Fibroblast of skin of right quadriceps (primary cell): ENCODE results near the gene LRRC71.
"Not testable (repeated sequence)": the region's sequence is repeated elsewhere in the genome, so short reads cannot be mapped to it uniquely, and the experiment has no call there.

Experiments used
- DNase-seq: peaks from one replicate; pipeline ENCODE4 v3.0.0-alpha.2; 2013

The LRRC71 gene

DNA sequence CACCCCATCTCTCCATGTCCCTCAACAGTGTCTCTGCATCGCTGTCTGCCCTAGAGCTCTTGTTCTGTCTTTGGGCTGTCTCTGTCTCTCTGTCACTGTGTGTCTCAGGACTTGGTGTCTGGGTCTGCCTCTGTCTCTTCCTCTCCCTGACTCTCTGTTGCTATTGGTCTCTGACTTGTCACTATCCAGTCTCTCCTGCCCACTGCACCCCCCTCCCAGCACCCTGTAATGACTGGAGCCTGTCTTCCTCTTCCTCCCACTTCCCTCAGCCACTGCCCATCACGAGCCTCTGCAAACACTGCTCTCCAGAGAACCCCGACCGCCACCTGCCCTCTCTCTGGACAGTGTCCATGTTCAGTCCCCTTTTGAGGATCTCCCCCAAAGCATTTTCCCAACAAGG, 14.8 kb upstream of the LRRC71 start:
- no peak for DNase-seq

DNA sequence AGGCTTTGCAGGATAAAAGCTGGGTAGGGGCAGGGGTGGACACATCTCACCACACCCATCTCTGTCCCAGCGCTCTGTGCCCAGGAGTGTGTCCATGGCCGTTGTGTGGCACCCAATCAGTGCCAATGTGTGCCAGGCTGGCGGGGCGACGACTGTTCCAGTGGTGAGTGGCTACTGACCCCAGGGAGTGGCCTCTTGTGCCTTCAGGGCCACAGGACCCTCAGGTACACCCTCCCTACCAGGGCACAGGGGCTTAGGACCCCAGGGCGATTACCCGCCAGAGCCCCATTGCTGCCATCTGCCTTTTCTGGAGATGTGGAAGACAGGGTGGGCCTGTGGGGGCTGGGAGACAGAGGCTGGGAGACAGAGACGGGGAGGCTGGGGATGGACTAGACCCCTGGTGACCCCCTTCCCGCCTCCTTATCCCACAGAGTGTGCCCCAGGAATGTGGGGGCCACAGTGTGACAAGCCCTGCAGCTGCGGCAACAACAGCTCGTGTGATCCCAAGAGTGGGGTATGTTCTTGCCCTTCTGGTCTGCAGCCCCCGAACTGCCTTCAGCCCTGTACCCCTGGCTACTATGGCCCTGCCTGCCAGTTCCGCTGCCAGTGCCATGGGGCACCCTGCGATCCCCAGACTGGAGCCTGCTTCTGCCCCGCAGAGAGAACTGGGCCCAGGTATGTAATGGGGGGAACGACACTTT, 14.1 kb upstream of the LRRC71 start:
- DNase-seq = no peak

DNA sequence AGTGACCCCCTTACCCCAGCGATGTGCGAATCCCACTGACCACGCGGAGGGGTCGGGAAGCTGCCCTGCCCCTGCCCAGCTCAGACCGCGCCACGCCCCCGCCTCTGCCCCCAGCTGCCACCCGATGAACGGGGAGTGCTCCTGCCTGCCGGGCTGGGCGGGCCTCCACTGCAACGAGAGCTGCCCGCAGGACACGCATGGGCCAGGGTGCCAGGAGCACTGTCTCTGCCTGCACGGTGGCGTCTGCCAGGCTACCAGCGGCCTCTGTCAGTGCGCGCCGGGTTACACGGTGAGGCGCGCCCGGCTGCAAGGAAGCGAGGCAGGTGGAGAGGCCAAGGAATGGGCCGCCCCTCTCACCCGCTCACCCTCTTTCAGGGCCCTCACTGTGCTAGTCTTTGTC, 11.9 kb upstream of the LRRC71 start:
- no peak for DNase-seq

DNA sequence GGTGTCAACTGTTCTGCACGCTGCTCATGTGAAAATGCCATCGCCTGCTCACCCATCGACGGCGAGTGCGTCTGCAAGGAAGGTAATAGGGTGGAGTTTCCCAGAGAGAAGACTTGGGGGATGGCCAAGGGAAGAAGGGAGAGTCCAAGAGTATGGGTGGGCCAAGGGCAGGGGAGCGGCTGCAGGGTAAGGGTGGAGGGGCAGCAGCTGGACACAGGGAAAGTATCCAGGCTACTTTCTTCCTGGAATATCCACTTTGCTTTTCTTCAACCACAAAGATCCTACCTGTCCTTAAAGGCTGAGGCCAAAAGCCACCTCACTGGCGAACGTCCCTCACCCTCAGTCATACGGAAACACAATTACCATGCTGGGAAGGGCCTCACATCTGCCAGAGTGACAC, 11.5 kb upstream of the LRRC71 start:
- DNase-seq = no peak

DNA sequence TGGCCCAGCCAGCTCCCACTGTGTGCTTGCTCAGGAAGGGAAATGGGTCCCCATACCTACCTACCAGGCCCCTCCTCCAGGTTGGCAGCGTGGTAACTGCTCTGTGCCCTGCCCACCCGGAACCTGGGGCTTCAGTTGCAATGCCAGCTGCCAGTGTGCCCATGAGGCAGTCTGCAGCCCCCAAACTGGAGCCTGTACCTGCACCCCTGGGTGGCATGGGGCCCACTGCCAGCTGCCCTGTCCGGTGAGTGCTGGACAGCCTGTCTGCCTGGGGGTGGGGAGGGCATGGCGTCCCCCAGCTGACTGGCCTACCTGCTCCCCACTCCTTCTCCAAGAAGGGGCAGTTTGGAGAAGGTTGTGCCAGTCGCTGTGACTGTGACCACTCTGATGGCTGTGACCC, 10.8 kb upstream of the LRRC71 start:
- no peak for DNase-seq

DNA sequence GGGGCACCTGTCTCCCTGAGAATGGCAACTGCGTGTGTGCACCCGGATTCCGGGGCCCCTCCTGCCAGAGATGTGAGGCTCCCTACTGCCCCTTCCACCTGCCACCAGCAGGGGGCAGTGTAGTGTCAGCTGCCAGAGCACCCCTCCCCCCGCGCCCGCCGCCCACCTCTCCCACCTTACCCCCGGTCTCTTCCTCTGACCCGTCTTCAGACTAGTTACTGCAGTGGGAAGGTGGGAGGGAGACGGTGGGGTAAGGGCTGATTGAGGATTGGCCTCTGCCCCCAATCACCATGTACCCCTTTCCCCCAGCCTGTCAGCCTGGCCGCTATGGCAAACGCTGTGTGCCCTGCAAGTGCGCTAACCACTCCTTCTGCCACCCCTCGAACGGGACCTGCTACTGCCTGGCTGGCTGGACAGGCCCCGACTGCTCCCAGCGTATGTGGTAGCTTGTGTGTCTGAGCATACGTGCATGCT, 10.1 kb upstream of the LRRC71 start:
- DNase-seq = no peak

DNA sequence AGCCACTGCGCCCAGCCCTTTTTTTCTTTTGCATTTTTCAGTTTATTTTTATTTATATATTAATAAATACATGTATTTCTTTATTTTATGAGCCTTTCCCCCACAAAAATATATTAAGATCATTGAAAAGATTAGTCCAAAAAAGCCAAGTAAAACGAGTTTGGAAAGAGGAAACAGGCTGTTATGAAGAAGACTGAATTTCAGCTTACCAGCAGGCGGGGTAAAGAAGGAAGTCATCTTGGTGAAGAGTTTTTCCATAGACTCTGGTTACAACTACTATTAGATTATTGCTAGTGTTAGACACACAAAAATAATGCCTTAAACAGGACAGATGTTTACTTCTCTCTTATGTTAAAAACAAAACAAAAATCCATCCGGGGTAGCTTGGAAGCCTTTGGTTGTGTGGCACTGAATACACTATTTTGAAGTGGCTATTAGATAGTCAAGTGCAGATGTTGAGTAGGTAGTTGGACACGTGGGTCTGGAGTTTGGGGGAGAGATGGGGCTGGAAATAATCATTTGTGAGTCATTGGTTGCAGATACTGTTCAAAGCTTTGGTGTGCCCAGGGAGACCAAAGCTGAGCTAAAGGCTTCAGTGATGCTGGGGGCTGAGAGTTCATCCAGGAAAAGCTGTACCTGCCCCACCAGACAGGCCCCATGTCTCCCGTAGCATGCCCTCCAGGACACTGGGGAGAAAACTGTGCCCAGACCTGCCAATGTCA, 8.7 kb upstream of the LRRC71 start:
- peak; percentile 61 for DNase-seq

DNA sequence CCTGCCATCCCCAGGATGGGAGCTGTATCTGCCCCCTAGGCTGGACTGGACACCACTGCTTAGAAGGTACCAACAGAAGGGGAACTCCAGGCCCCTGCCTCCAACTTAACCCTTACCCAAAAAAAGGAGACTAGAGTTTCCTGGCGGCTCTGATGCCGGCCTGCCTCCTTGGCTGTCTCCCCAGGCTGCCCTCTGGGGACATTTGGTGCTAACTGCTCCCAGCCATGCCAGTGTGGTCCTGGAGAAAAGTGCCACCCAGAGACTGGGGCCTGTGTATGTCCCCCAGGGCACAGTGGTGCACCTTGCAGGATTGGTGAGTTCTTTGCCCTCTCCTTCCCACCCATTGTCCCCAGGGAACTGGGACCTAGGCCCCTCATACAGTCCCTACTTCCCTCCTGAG, 8.1 kb upstream of the LRRC71 start:
- no peak for DNase-seq

DNA sequence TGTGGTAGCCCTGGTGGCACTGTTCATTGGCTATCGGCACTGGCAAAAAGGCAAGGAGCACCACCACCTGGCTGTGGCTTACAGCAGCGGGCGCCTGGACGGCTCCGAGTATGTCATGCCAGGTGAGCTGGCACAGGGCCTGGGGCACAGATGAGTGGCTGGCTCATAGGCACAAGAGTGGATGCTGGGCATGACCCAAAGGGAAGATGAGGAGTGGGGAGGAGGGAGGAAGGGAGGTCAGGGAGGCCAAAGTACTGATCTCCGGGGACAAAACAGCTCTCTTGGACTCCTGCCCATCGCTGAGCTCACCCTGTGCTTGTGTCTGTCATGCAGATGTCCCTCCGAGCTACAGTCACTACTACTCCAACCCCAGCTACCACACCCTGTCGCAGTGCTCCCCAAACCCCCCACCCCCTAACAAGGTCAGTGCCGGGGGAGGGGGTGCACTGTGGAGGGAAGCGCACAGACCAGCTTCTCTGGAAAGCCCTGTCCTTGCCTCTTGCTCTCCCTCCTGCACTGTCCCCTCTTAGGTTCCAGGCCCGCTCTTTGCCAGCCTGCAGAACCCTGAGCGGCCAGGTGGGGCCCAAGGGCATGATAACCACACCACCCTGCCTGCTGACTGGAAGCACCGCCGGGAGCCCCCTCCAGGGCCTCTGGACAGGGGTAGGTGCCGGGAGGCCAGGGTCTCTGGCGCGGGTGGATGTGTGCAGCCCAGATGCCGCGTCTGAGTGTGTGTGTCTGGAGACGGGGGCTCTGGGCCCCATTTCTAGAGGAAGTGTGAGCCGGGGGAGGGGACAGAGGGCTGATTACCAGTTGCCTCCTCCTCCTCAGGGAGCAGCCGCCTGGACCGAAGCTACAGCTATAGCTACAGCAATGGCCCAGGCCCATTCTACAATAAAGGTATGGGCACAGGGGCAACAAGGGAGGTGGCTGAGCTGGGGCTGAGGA, 7.3 kb upstream of the LRRC71 start:
- DNase-seq = no peak

DNA sequence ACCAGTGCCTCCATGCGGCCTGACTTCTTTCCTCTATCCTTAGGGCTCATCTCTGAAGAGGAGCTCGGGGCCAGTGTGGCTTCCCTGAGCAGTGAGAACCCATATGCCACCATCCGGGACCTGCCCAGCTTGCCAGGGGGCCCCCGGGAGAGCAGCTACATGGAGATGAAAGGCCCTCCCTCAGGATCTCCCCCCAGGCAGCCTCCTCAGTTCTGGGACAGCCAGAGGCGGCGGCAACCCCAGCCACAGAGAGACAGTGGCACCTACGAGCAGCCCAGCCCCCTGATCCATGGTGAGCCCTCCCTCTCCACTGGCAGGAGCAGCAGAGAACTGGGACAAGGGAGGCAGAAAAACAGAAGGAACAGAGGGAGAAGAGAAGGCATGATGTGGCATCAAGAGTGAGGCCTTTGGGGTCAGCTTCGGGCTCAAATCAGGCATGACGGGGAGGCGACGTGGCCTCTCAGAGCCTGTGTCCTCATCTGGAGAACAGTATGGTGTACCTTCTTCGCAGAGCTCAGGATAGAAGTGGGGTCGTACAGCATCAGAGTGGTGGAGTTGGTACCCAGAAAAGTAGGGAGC, 6.5 kb upstream of the LRRC71 start:
- DNase-seq = no peak

DNA sequence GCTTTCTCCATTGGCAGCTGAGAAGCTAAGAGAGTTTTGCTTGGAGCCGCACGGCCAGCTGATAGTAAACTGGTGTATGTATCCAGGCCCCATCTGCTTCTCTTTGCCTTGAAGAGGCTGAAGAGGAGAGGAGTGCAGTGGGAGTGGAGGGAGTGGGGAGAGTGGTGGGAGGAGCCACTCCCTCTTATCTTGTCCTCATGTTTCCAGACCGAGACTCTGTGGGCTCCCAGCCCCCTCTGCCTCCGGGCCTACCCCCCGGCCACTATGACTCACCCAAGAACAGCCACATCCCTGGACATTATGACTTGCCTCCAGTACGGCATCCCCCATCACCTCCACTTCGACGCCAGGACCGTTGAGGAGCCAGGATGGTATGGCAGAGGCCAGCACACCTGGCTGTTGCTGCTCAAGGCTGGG, 6.0 kb upstream of the LRRC71 start:
- DNase-seq = peak; percentile 79

DNA sequence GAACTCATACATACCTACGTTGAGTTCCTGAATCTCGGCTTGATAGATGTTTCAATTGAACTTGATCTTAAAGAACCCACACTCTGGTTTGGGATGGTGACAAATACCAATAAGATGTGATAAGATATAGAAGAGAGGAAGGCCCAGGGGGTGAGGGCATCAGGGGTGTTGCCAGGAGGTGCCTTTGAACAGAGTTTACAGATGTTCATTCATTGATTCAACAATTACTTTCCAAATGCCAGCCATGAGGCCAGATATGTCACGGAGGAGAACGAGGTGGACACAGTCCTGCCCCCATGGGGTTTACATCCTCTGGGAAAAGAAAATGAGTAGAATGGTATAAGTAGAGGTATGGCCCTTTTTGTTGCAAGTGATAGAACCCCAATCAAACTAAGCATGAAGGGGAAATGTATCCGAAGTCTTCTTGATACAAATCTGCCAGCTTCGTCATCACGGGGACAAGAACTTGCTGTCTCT, 659 bp downstream of the LRRC71 start:
- DNase-seq = no peak

DNA sequence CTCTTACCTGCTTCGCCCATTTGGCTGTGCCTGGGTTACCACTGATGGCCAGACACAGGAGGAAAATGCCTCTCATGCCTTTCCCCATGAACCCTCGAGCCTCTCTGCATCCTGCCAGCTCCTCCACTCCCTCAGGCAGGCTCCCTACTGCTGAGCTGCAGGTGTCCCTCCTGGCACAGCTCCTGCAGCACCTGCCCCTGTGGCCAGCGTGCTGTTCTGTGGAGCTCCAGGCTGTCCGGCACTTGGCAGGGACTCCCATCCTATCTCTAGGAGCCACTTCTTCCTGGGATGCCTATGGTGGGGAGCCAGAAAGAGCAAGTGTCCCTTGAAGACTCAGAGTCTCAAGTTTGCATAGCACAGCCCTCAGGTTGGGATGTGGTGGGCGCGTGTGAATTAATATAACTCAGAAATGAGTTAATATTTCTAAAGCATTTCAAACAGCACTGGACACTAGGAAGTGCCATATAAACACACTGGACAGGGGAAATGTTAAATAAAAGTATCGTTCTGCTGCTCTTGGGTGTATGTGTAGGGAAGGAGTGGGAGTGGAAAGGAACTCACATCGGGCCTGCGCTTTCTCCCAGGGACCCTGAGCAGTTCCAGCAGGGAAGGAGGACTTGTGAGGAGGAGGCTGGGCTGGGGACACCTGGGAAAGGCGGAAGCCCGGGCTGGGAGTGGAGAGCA, 2.7 kb downstream of the LRRC71 start:
- DNase-seq = no peak

DNA sequence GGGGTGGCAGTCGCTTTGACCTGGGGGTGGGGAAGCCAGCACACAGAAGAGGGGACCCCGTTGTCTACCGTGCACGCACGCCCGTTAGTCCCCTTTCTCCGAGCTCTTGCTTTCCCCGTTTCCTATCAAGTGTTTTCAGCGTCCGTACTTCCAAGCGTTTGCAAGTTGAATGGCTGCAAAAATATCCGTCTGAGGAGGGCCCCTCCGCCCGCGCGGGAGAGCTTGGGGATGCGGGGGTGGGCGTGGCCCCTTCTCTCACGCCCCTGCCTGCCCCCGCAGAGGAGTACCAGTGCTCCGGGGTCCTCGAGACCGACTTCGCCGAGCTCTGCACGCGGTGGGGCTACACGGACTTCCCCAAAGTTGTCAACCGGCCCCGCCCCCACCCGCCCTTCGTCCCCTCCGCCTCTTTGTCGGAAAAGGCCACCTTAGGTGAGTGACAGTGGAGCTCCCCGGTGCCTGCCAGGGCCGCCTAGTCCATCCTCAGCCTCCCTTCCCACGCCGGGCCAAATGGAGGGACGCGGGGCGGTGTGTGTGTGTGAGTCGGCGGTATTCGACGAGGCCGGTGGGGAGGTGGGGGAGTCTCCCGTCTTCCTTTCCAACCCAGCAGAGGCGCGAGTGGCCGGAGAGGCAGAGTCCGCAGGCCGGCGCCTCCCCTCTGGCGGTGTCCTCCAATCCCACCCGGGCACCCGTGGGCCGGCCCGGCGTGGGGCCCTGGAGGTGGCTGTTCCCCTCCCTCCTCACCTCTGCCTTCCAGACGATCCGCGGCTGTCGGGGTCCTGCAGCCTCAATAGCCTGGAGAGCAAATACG, 3.4 kb downstream of the LRRC71 start:
- no peak for DNase-seq

DNA sequence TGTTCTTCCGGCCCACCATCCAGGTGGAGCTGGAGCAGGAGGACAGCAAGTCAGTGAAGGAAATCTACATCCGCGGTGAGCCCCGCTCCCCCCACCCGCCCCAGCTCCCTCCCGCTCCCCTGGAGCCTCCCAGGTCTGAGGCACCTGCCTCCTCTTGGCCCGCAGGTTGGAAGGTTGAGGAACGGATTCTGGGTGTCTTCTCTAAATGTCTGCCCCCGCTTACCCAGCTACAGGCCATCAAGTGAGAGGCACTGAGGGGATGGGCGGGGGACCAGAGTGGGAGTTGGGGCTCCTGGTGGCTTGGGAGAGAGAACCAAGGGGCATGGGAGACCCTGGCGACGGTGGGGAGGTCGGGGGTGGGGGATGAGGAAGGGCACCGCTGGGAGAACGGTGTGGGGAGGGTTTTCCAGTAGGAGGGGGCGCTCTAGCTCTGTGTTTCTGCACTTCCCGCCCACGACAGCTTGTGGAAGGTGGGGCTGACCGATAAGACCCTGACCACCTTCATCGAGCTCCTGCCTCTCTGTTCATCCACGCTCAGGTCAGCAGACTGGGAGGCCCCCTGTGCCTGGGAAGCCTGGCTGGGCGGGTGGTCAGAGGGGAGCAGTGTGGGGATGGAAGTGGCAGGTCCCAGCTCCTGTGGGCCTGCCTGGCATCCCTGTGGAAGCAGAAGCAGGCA, 4.2 kb downstream of the LRRC71 start:
- no peak for DNase-seq

DNA sequence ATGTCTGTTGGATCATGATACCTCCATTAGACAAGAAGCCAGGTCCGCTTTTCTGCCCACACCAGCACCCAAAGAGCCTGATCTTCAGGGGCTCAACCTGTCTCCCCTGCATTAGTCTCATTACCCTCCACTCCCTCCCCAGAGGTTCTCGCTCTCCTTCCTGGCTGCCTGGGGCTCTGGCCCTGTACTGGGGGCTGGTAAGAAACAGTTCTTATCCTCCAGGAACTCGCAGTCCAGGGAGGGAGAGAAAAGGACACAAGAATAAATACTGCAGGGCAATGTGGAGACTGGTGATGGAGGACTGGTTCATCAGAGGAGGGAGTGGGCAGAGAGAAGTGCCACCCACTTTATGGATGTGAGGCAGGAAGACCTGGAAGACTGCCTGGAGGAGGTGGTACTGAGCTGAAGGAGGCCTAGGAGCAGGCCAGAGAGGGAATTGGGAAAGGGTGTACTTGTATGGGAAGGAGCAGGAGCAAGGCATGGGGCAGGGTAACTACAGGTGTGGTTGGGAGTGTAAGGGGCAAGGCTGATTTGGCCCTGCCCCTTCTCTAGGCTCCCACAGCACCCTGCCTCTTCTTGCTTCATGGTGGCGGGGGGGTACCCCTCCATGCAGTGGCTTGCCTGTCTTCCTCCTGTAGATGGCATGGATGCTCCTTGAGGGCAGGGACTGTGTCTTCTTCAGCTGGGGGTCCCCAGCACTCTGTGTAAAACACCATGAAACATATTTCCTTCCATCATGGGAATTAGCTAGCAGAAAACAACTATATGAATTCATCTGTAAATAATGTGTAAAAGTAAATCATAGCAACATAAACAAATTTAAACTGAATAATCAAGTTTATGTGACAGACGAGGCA, 5.0 kb downstream of the LRRC71 start:
- DNase-seq = no peak

DNA sequence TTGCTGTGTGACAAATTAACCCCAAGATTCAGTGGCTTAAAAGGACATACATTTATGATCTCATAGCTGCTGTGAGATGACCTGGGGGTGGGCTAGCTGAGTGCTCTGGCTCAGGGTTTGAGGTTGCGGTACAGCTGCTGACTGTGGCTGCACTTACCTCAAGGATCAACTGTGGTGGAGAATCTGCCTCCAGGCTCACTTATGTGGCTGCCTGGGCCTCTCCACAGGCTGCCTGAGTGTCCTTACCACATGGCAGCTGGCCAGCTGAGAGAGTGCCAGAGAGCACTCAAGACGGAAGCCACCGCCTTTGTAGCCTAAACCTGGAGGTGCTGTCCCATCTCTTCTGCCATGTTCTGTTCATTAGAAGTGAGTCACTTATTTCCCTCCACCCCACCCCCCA, 5.7 kb downstream of the LRRC71 start:
- DNase-seq = peak; percentile 88

DNA sequence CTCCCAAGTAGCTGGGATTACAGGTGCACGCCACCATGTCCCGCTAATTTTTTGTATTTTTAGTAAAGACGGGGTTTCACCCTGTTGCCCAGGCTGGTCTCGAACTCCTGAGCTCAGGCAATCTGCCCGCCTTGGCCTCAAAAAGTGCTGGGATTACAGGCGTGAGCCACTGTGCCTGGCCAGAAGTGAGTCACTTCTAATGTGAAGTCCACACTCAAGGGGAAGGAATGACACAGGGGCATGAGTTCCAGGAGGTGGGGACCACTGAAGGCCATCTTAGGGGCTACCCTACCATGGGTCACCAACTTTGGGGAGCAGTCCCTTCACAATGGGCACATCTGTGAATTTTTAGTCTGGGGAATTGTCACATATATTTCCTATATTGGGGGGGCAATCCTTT, 6.3 kb downstream of the LRRC71 start:
- not testable (repeated sequence) for DNase-seq

DNA sequence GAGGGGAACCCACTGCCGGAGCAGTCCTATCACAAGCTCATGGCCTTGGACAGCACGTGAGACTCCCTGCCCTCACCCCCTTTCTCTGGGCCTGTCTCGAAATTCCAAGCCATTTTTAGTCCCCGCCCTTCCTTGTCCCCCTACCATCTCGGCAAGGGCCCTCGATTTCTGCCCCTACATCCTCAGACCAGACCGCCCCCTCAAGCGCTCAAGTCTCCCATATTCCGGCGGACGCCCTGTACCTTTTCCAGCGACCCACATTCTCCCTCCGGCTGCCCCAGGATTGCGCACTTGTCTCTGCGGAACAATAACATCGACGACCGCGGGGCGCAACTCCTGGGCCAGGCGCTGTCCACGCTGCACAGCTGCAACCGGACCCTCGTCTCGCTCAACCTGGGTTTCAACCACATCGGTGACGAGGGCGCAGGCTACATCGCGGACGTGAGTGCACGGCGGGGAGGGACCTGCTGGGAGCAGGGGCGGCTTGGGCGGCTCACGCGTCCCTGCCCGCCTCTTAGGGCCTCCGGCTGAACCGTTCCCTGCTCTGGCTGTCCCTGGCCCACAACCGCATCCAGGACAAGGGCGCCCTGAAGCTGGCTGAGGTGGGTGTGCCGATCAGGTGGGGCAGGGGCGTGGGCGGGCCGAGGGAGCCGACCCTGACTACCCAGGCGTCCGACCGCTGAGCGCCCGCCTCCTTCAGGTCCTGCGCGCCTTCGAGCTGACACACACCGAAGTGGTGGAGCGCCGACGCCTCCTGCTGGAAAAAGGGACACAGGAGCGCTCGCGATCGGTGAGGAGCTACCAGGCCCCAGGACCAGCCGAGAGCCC, 7.0 kb downstream of the LRRC71 start:
- peak; percentile 74 for DNase-seq
